HT-29 (cell line): ENCODE data around the gene POU6F2. TPM values are rescaled to one million over a fixed set of nuclear protein-coding genes. Genes with fewer than 3 reads are reported as not detected.

Experiments used
- DNase-seq: peaks from one replicate; pipeline ENCODE4 v3.0.0-alpha.2; 2015; ENCODE audit warnings: low spot score
- total RNA-seq: library from RNA; depleted of rRNA; stranded (reverse); fragments of >200 nt; shearing (Covaris generic); gene quantifications from 2 replicates; pipeline ENCODE4 v1.2.3, GENCODE V29; 2014

POU6F2 gene
- total RNA-seq, 1 experiment from 2014 or later, result not detected

GRCh38 chr7:39399458-39399857, 421.7 kb downstream of the POU6F2 start:
- no peak for DNase-seq

DNA sequence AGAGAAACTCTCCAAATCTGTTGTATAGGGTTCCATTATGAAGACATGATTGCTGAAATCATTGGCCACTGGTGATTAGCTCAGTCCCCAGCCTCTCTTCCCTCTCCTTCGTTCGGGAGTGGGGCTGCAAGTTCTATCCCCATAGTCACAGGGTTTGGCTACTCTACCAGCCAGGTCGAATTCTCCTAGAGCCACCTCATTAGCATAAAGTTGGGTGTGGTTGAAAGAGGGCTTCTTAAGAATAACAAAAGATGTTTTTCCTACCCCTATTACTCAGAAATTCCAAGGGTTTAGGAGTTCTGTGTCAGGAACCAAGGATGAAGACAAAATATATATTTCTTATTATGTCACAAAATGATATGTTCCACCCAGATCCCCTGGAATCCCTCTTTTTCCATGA, 422.3 kb downstream of the POU6F2 start:
- no peak for DNase-seq

DNA sequence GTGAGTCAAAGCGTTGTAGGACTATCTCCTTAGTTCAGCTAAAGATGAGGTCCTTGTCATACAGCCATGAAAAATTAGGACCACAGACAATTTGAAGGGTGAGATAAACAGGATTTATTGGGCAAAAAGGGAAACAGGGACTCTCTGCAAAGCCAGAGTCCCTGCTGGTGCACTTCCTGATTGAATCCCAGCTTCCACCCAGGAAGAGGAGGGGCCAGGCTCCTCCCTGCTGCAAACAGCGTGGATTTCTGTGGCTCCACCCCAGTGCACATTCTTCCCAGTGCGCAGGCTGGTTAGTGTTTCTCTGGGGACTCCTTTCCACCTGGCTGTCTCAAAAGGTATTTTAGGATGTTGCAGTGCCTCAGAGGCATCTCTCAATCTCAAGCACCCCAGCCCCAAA, 423.1 kb downstream of the POU6F2 start:
- DNase-seq, result peak; percentile 53

DNA sequence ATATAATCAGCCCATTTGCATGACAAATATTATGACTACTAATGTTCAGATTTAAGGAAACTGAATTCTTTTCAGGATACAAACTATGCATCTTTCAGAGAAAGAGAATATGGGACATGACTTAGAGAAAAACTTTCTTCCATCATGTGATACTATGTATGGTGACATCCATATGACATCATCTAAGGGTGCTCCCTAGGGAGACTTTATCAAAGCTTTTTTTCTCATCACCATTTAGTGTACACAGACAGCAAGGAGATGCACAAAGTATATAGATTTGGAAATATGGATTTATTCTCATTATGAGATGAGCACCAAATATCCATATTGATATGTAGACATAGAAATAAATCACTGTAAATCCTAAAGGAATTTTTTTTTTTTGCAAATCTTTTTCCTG, 424.3 kb downstream of the POU6F2 start:
- no peak for DNase-seq

GRCh38 chr7:39404907-39405306, 427.2 kb downstream of the POU6F2 start:
- no peak for DNase-seq

DNA sequence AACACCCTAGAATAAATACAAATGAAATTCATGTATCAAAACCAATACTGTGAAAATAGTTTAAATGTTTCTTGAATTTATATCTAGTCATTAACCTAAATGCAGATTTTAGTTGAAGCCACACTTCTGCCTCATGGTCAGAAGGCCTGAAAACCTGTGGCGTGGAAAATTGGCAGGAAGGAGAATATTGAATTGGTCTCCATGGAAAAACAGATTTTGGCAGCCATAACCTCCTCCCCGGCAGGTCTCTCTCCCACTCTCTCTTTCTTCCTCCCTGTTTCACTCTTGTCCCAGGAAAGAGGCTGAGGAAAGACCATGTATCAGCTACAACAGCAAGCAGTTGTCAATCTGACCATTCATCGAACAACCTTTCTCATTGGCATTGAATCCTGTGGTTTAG, 427.9 kb downstream of the POU6F2 start:
- no peak for DNase-seq

DNA sequence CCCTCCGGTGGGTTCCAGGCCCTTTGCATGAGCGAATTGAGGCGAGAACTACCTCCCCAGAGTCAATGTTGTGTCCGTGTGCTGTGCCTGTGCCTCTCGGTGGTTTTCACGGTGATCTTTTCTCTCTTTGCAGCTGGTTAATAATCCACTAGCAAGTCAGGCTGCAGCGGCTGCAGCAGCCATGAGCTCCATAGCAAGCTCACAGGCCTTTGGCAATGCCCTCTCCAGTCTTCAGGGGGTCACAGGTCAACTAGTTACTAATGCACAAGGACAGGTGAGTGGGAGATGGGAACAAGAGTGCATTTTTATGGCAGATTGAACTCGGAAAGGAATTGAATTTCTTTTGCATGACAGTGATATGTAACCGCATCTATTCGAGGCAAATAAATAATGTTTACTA, 428.8 kb downstream of the POU6F2 start:
- peak; percentile 22 for DNase-seq

GRCh38 chr7:39407137-39407536, 429.4 kb downstream of the POU6F2 start:
- peak; percentile 11 for DNase-seq

- DNase-seq, result no peak
Measured at GRCh38 chr7:39407723-39408122, 430.0 kb downstream of the POU6F2 start.

- DNase-seq, result no peak
Measured at GRCh38 chr7:39408906-39409305, 431.2 kb downstream of the POU6F2 start.

GRCh38 chr7:39410582-39410981, 432.9 kb downstream of the POU6F2 start:
- no peak for DNase-seq

- no peak for DNase-seq
Measured at GRCh38 chr7:39413636-39414223, 436.0 kb downstream of the POU6F2 start.

- DNase-seq, result no peak
Measured at GRCh38 chr7:39414224-39415035, 436.7 kb downstream of the POU6F2 start.

DNA sequence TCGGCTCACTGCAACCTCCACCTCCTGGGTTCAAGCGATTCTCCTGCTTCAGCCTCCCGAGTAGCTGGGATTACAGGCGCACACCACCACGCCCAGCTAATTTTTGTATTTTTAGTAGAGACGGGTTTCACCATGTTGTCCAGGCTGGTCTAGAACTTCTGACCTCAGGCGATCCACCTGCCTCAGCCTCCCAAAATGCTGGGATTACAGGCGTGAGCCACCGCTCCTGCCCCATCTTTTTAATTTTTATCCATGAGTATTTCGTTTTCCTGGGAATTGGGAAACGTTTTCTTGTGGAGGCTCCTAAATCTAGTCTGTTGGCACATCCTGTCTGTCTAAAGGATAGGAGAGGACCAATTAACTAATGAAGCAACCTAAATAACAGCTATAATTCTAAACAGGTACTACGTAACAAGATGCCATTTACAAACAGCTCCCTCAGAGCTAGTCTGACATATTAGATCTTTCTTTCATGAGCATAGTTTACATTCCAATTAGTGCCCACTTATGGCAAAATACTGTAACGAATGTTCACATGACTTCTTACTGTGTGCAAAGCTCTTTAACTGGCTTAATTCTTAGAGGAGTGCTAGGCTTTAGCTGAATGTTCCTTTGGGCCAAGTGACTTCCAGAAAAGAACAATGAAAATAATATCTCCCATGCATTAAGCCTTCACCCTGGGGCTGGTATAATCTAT, 437.5 kb downstream of the POU6F2 start:
- DNase-seq, result no peak

DNA sequence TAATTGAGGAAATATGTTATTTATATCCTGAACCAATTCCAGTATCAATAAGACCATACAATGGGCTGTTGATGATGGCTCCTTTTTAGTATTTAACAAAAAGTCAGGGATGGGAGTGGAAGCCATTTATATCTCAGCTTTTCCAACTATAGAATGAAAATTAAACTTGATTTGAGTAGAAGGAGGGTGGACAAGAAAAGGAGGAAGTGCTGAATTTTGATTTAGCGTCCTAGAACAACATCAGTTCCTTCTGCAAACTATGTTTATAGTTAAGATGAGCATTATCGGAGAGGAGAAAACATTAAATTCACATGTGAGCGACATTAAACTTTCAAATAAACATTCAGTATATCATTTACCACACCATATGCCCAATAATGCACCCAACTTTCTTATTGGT, 439.2 kb downstream of the POU6F2 start:
- DNase-seq, result no peak

GRCh38 chr7:39417642-39418041, 439.9 kb downstream of the POU6F2 start:
- no peak for DNase-seq

DNA sequence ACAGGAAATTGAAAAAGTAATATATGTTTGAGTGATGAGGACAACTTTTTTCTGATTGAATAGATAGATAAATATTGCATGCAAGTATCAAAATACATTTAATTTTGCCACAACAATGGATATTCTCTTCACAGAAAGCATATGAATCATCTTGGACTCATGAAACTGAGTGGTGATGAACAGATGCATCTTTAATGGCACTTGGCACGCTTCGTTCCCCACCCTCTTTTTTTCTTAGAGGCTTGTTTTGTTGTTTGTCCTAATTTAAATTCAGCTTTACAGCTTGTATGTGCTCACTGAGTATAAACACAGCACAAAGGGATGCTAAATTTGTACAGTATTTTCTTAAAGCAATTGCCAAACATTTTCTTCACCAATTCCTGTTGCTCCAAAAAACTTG, 443.5 kb downstream of the POU6F2 start:
- no peak for DNase-seq

DNA sequence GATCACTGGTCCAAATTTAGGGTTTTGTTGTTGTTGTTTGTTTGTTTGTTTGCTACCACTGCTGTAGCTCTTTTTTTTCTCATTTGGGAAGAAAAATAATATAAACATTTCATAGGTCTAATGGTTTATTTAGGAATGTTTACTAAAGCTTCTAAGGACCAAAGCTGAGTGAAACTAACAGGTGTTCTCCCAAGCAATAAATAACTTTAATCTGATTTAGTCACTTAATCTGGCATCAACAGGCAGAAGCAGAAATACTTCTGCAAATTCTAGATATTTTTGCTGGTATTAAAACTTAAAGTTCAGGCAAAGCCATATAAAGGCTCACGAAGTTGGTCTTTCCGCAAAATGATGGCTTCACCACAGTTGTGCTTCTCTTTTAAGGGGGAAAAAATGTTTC, 444.0 kb downstream of the POU6F2 start:
- DNase-seq, result no peak

- no peak for DNase-seq
Measured at GRCh38 chr7:39428221-39428620, 450.5 kb downstream of the POU6F2 start.

DNA sequence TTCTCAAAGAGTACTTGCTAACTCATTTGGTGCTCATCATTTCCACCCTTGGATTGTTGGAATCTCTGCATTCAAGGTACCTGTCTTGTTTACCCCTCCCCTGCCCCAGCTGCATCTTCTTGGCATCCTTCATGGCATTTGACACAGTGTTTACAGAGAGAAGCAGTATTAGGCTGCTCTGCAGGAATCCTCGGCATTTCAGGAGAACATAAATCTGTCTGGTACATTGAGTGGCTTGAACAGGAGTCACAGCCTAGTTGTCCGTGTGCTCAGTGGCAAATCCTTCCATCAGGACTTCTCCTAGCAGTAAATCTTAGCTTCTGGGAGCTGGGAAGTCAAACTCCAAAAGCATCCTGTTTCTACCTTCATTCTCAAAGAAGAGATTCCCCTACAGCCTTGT, 451.7 kb downstream of the POU6F2 start:
- DNase-seq, result no peak

GRCh38 chr7:39430441-39430840, 452.7 kb downstream of the POU6F2 start:
- no peak for DNase-seq

GRCh38 chr7:39430909-39431641, 453.4 kb downstream of the POU6F2 start:
- DNase-seq, result no peak
